Mucosa of stomach (tissue), 1 donor: ENCODE data around the gene GYPC.

ENCODE experiments used
- H3K27me3 ChIP-seq: one replicate; pipeline ENCODE4 v1.7.0; 2013; ENCODE audit warnings: mild to moderate bottlenecking, low read length; ENCODE audit not compliant: control insufficient read depth, insufficient read depth
- H3K36me3 ChIP-seq: one replicate; pipeline ENCODE4 v1.7.0; 2013; ENCODE audit warnings: low read length; ENCODE audit not compliant: control insufficient read depth, insufficient read depth
- H3K4me1 ChIP-seq: one replicate; pipeline ENCODE4 v1.7.0; 2013; ENCODE audit warnings: mild to moderate bottlenecking, low read length; ENCODE audit not compliant: control insufficient read depth, insufficient read depth
- H3K4me3 ChIP-seq: one replicate; pipeline ENCODE4 v1.7.0; 2013; ENCODE audit warnings: low read length
- H3K9ac ChIP-seq: one replicate; pipeline ENCODE4 v1.7.0; 2013; ENCODE audit warnings: mild to moderate bottlenecking, low read length, moderate library complexity
- H3K9me3 ChIP-seq: one replicate; pipeline ENCODE4 v1.7.0; 2013; ENCODE audit warnings: mild to moderate bottlenecking, low read length, moderate library complexity; ENCODE audit not compliant: control insufficient read depth
- donor health status: Pancreatic carcinoma.

The GYPC gene

GRCh38 chr2:126730655-126731054 is 74.7 kb downstream of the GYPC start:
- H3K36me3 ChIP-seq, result no peaks in the 10 kb centered on the region
- H3K9me3 ChIP-seq, result no peaks in the 10 kb centered on the region
- H3K9ac ChIP-seq, result no peak overlapping the region
- no peaks in the 10 kb centered on the region for H3K27me3 ChIP-seq
- no peaks in the 10 kb centered on the region for H3K4me1 ChIP-seq
- no peak overlapping the region for H3K4me3 ChIP-seq

- H3K27me3 ChIP-seq, result no peaks in the 10 kb centered on the region
Observed at GRCh38 chr2:126731353-126731752, 75.4 kb downstream of the GYPC start.

GRCh38 chr2:126732682-126733245 is 76.8 kb downstream of the GYPC start:
- H3K27me3 ChIP-seq, result no peaks in the 10 kb centered on the region
- H3K36me3 ChIP-seq, result no peaks in the 10 kb centered on the region
- H3K9ac ChIP-seq, result no peak overlapping the region

More at GRCh38 chr2:126731353-126731752, 75.4 kb downstream of the GYPC start:
- Histone ChIP-seq H3K4me3 (no peak overlapping the region), H3K9me3 (no peaks in the 10 kb centered on the region), H3K4me1 (no peaks in the 10 kb centered on the region), H3K9ac (no peak overlapping the region), H3K36me3 (no peaks in the 10 kb centered on the region)

DNA sequence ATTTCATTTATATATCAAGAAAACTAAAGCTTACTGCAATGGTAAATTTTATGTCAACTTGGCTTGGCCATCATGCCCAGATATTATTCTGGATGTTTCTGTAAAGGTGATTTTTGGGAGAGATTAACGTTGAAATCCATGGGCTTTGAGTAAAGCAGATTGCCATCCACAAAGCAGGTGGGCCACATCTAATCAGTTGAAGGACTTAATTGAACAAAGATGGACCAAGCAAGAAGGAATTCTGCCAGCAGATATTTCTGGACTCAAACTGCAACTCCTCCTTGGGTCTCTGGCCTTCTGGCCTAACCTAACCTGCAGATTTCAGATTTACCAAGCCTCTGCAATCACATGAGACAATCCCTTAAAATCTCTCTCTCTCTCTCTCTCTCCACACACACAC is 77.8 kb downstream of the GYPC start:
- no peaks in the 10 kb centered on the region for H3K4me1 ChIP-seq
- H3K4me3 ChIP-seq, result no peak overlapping the region
- no peak overlapping the region for H3K9ac ChIP-seq
- no peaks in the 10 kb centered on the region for H3K36me3 ChIP-seq
- no peaks in the 10 kb centered on the region for H3K27me3 ChIP-seq
- no peaks in the 10 kb centered on the region for H3K9me3 ChIP-seq

More at GRCh38 chr2:126732682-126733245, 76.8 kb downstream of the GYPC start:
- Histone ChIP-seq H3K4me3 (no peak overlapping the region), H3K9me3 (no peaks in the 10 kb centered on the region), H3K4me1 (no peaks in the 10 kb centered on the region)

- H3K4me3 ChIP-seq, result no peak overlapping the region
- no peaks in the 10 kb centered on the region for H3K9me3 ChIP-seq
- no peaks in the 10 kb centered on the region for H3K27me3 ChIP-seq
- no peak overlapping the region for H3K9ac ChIP-seq
- no peaks in the 10 kb centered on the region for H3K36me3 ChIP-seq
- no peaks in the 10 kb centered on the region for H3K4me1 ChIP-seq
Observed at GRCh38 chr2:126736133-126736874, 80.3 kb downstream of the GYPC start.

DNA sequence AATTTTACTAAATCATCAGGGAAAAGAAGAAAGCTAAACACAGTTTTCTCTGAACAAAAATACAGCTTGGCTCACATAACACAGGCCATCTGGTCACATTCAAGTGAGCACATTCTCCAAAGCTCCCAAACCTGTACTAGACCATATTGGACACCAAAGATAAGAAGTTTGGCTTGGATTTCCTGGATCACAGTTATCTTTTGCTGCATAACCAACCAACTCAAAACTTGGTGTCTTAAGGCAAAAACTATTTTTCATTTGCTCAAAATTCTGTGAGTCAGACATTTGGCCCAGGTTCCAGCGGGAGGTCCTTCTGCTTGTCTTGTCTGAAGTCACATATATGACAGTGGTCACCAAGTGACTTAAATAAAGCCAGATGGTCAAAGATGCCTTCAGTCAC is 83.2 kb downstream of the GYPC start:
- Histone ChIP-seq H3K4me3 (no peak overlapping the region), H3K36me3 (no peaks in the 10 kb centered on the region), H3K4me1 (no peaks in the 10 kb centered on the region), H3K9ac (no peak overlapping the region), H3K9me3 (no peaks in the 10 kb centered on the region), H3K27me3 (no peaks in the 10 kb centered on the region)

- Histone ChIP-seq H3K4me1 (no peaks in the 10 kb centered on the region), H3K27me3 (no peaks in the 10 kb centered on the region), H3K4me3 (no peak overlapping the region), H3K9ac (no peak overlapping the region), H3K36me3 (no peaks in the 10 kb centered on the region), H3K9me3 (no peaks in the 10 kb centered on the region)
Observed at GRCh38 chr2:126744640-126745039, 88.7 kb downstream of the GYPC start.
